Heart left ventricle (tissue), 13 donors: ENCODE measurements around the gene FAM3A.

Experiments used
- CTCF ChIP-seq, 12 donors: fragments of 200-600 bp; sonication (generic) in 4 of 12; IDR thresholded peaks; one replicate each; pipeline versions ENCODE4 v1.5.0 to v1.8.0; 2018 to 2022; ENCODE audit warnings: antibody characterized with exemption in 12 of 12, mild to moderate bottlenecking in 5 of 12
- POLR2A ChIP-seq, 2 donors: fragments of 450-650 bp; IDR thresholded peaks; one replicate each; pipeline ENCODE4 v1.6.1; 2017; ENCODE audit warnings: antibody characterized with exemption in 2 of 2, mild to moderate bottlenecking in 2 of 2, moderate library complexity in 2 of 2
- donor health status: ischemic (EF 13 %, LVEDD 7.1; RV severe dilation, severe dysfunction).
- donor health status: DM: no; HTN: yes; CAD: no.
- donor health status: DM: no; HTN: no; CAD: no.
- donor health status: ischemic (EF 25% LVEDD 6.9; RV normal size, moderate dysfunction).
- donor health status: ischemic (EF 25% LVEDD 5.7; RV mildly dilated, moderate dysfunction).
- donor health status: ischemic (EF 35%, LVEDD 5.7; RV mildly dilated, moderate dysfunction).
- donor health status: nonischemic (EF 11% LVEDD 7.7; RV severe dilation, severe dysfunction).
- donor health status: DM: yes; HTN: yes; CAD: no.
- donor health status: PGD.
- donor health status: ischemic (EF 29% LVEDD 5.4; RV normal size, mild dysfunction).
- donor health status: nonischemic (EF 23%, LVEDD 6.1; RV moderate dilation, normal function).

DNA sequence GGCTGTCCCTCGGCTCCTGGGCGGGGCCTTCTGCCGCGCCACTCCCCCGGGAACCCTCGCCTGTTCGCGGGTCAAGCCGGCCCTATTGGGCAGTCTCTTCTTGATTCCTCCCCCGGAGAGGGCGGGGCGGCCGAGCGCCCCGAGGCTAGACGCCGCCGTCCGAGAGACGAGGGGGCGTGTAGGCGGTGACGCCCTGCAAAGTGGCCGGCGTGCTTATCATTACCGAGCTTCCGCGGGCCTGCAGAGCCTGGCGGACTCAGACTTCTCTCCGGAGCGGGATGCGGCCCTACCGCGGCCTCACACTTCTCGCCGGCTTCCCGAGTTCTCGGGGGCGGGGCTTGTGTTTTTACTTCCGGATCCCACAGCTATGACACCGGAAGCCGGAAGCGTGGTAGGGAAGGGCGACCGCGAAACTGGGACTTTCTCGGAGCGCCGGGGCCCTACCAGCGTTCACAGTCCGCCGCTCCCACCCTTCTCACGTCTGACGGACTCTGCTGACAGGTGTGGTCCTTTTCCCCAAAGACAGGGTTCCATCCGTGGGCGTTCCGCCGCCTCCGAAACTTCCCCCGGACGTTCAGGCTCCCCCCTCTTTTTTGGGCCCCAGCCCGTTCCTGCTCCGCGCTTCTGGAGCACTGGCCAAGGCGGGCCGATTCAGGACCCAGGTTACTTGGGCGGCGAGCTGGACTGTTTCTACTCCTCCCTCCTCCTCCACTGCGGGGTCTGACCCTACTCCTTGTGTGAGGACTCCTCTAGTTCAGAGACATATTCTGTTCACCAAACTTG, 31.4 kb upstream of the FAM3A start, which contains the start of gene IKBKG:
- TF ChIP-seq CTCF (IDR thresholded peaks at IDR 0.05) (no peak), POLR2A (IDR thresholded peaks at IDR 0.05) (peak in 1 of 2 donors; percentile 26)
